NCI-H345 treated with DMSO at 0.1 percent for 48 hours (cell line): ENCODE measurements around the gene QSOX2.

Experiments
- DNase-seq: peaks from one replicate; lab custom pipeline; 2025; ENCODE audit not compliant: unreplicated experiment; lab: John Stamatoyannopoulos, UW

Gene QSOX2

GRCh38 chr9:136192289-136193126 is 53.1 kb downstream of the QSOX2 start:
- DNase-seq, result no peak

GRCh38 chr9:136191960-136192286 is 53.7 kb downstream of the QSOX2 start:
- no peak for DNase-seq

GRCh38 chr9:136191099-136191959 is 54.3 kb downstream of the QSOX2 start:
- DNase-seq, result no peak

- DNase-seq, result no peak
Measured at GRCh38 chr9:136190656-136191055, 55.0 kb downstream of the QSOX2 start.

GRCh38 chr9:136190237-136190601 is 55.4 kb downstream of the QSOX2 start:
- DNase-seq, result no peak

GRCh38 chr9:136189394-136190236 is 56.0 kb downstream of the QSOX2 start:
- DNase-seq, result no peak

GRCh38 chr9:136187683-136188586 is 57.7 kb downstream of the QSOX2 start:
- no peak for DNase-seq

- DNase-seq, result no peak
Measured at GRCh38 chr9:136187197-136187596, 58.4 kb downstream of the QSOX2 start.

- no peak for DNase-seq
Measured at GRCh38 chr9:136186386-136186785, 59.2 kb downstream of the QSOX2 start.

- DNase-seq, result no peak
Measured at GRCh38 chr9:136185596-136186366, 59.8 kb downstream of the QSOX2 start.

GRCh38 chr9:136185066-136185465 is 60.5 kb downstream of the QSOX2 start:
- no peak for DNase-seq

GRCh38 chr9:136182850-136183422 is 62.7 kb downstream of the QSOX2 start:
- no peak for DNase-seq

GRCh38 chr9:136182420-136182787 is 63.2 kb downstream of the QSOX2 start:
- no peak for DNase-seq

- DNase-seq, result no peak
Measured at GRCh38 chr9:136181784-136182419, 63.7 kb downstream of the QSOX2 start.

- no peak for DNase-seq
Measured at GRCh38 chr9:136180586-136180985, 65.0 kb downstream of the QSOX2 start.

- DNase-seq, result no peak
Measured at GRCh38 chr9:136179761-136180160, 65.9 kb downstream of the QSOX2 start.

- no peak for DNase-seq
Measured at GRCh38 chr9:136179101-136179616, 66.5 kb downstream of the QSOX2 start.

- DNase-seq, result no peak
Measured at GRCh38 chr9:136178773-136179075, 66.9 kb downstream of the QSOX2 start.
